H1 (cell line): Measurements from ENCODE around the gene MAPK1. TPM values are rescaled to one million over a fixed set of nuclear protein-coding genes. Genes with fewer than 3 reads are reported as not detected.

Experiments
- CTCF ChIA-PET: fragments of 300-600 bp; sonication (Branson Sonifier 250); formaldehyde crosslinking; loops from one replicate; lab custom pipeline; 2021; ENCODE audit not compliant: partially characterized antibody; lab: Charles Lee
- POLR2A ChIA-PET: fragments of 300-600 bp; sonication (Branson Sonifier 250); formaldehyde crosslinking; loops from one replicate; lab custom pipeline; 2021; ENCODE audit warnings: inconsistent platforms; ENCODE audit not compliant: partially characterized antibody; lab: Charles Lee
- DNase-seq, 2 experiments: peaks; one replicate each; pipeline versions ENCODE4 v3.0.0 to v3.0.0-alpha.2; 2010 to 2022; ENCODE audit warnings: low spot score in 2 of 2, low read depth in 1 of 2, mixed read lengths in 1 of 2
- FAIRE-seq: peaks from 2 replicates; lab custom pipeline; 2011; peaks lifted over from hg19 to GRCh38; lab: Jason Lieb, UNC
- H2AFZ ChIP-seq: 2 replicates; pipeline ENCODE4 v1.8.1; 2012; ENCODE audit warnings: low read length, inconsistent platforms
- H2AK5ac ChIP-seq: 2 replicates; pipeline ENCODE4 v1.6.1; 2013; ENCODE audit warnings: low read depth, low read length
- H2BK120ac ChIP-seq: replicated peaks from 2 replicates; pipeline ENCODE3; 2013; ENCODE audit warnings: low read depth, low read length, inconsistent platforms
- H2BK12ac ChIP-seq: 2 replicates; pipeline ENCODE4 v1.6.1; 2013; ENCODE audit warnings: low read depth, low read length
- H2BK15ac ChIP-seq: 2 replicates; pipeline ENCODE4 v1.6.1; 2013; ENCODE audit warnings: low read length
- H2BK20ac ChIP-seq: 2 replicates; pipeline ENCODE4 v1.6.1; 2013; ENCODE audit warnings: low read length
- H2BK5ac ChIP-seq: 2 replicates; pipeline ENCODE4 v1.6.1; 2013; ENCODE audit warnings: low read depth, low read length
- H3K14ac ChIP-seq: 2 replicates; pipeline ENCODE4 v1.6.1; 2013; ENCODE audit warnings: inconsistent platforms; ENCODE audit not compliant: insufficient read length
- H3K18ac ChIP-seq: 2 replicates; pipeline ENCODE4 v1.6.1; 2013; ENCODE audit warnings: low read length; ENCODE audit errors: extremely low read depth
- H3K23ac ChIP-seq: 2 replicates; pipeline ENCODE4 v1.6.1; 2013; ENCODE audit warnings: inconsistent platforms; ENCODE audit not compliant: insufficient read length
- H3K23me2 ChIP-seq: 2 replicates; pipeline ENCODE4 v1.6.1; 2013; ENCODE audit warnings: low read depth, low read length
- H3K27ac ChIP-seq: 2 replicates; pipeline ENCODE4 v1.6.1; 2011; ENCODE audit warnings: low read depth, low read length, inconsistent platforms
- H3K27me3 ChIP-seq, 4 experiments: replicated peaks in 1 of 4; 1 replicate in 1 of 4; 2 replicates in 3 of 4; pipeline versions ENCODE4 v1.6.1 to v1.8.1; 2011 to 2013; ENCODE audit warnings: low read length in 3 of 4, mild to moderate bottlenecking in 3 of 4, inconsistent platforms in 2 of 4, mixed read lengths in 2 of 4, moderate library complexity in 1 of 4; ENCODE audit not compliant: control insufficient read depth in 3 of 4, insufficient read depth in 3 of 4; ENCODE audit errors: extremely low read depth in 1 of 4
- H3K36me3 ChIP-seq, 4 experiments: 2 replicates each; pipeline versions ENCODE4 v1.6.1 to v1.8.1; 2011 to 2013; ENCODE audit warnings: mild to moderate bottlenecking in 4 of 4, low read length in 3 of 4, moderate library complexity in 2 of 4, control low read depth in 1 of 4, inconsistent platforms in 1 of 4; ENCODE audit not compliant: insufficient read depth in 4 of 4, control insufficient read depth in 2 of 4
- H3K4ac ChIP-seq: replicated peaks from 2 replicates; pipeline ENCODE3; 2013; ENCODE audit warnings: low read length, low read depth, mixed read lengths, inconsistent platforms; ENCODE audit not compliant: insufficient read length
- H3K4me1 ChIP-seq, 4 experiments: replicated peaks in 1 of 4; 1 replicate in 1 of 4; 2 replicates in 3 of 4; pipeline versions ENCODE4 v1.6.1 to v1.8.1; 2011 to 2013; ENCODE audit warnings: low read length in 3 of 4, inconsistent platforms in 2 of 4, mixed read lengths in 1 of 4; ENCODE audit not compliant: insufficient read depth in 4 of 4, control insufficient read depth in 3 of 4
- H3K4me2 ChIP-seq, 2 experiments: 2 replicates each; pipeline versions ENCODE4 v1.6.1 to v1.8.1; 2011 to 2013; ENCODE audit warnings: low read depth in 2 of 2, low read length in 2 of 2, control low read depth in 1 of 2, inconsistent platforms in 1 of 2, mild to moderate bottlenecking in 1 of 2; ENCODE audit not compliant: insufficient read depth in 1 of 2
- H3K4me3 ChIP-seq, 4 experiments: fragments of 200-600, 300-600 bp in 1 of 4; sonication (generic), shearing (Covaris generic), sonication (Bioruptor Twin) in 1 of 4; 2 replicates each; pipeline versions ENCODE4 v1.5.1 to v1.8.1; 2011 to 2016; ENCODE audit warnings: low read length in 4 of 4, low read depth in 3 of 4, control low read depth in 2 of 4, inconsistent platforms in 2 of 4, mild to moderate bottlenecking in 2 of 4, mixed read lengths in 1 of 4, moderate library complexity in 1 of 4; ENCODE audit not compliant: insufficient read depth in 2 of 4; ENCODE audit errors: extremely low read depth in 1 of 4
- H3K56ac ChIP-seq: replicated peaks from 2 replicates; pipeline ENCODE3; 2013; ENCODE audit warnings: low read depth, mild to moderate bottlenecking, mixed read lengths, low read length, inconsistent platforms; ENCODE audit not compliant: insufficient read length
- H3K79me1 ChIP-seq: 2 replicates; pipeline ENCODE4 v1.6.1; 2013; ENCODE audit warnings: low read depth, low read length, control low read depth
- H3K79me2 ChIP-seq, 2 experiments: 2 replicates each; pipeline versions ENCODE4 v1.6.1 to v1.8.1; 2012 to 2013; ENCODE audit warnings: low read length in 2 of 2, mild to moderate bottlenecking in 2 of 2, inconsistent platforms in 1 of 2; ENCODE audit not compliant: insufficient read depth in 2 of 2, control insufficient read depth in 1 of 2
- H3K9ac ChIP-seq, 4 experiments: replicated peaks in 1 of 4; 1 replicate in 1 of 4; 2 replicates in 3 of 4; pipeline versions ENCODE4 v1.6.1 to v1.8.1; 2011 to 2013; ENCODE audit warnings: low read depth in 3 of 4, low read length in 3 of 4, control low read depth in 2 of 4, mild to moderate bottlenecking in 2 of 4, moderate library complexity in 2 of 4, inconsistent platforms in 1 of 4; ENCODE audit errors: extremely low read depth in 1 of 4
- H3K9me3 ChIP-seq, 2 experiments: 2 replicates each; pipeline versions ENCODE4 v1.6.1 to v1.8.1; 2012 to 2013; ENCODE audit warnings: mild to moderate bottlenecking in 2 of 2, moderate library complexity in 2 of 2, control low read depth in 1 of 2, inconsistent platforms in 1 of 2, low read depth in 1 of 2, low read length in 1 of 2, mixed read lengths in 1 of 2; ENCODE audit not compliant: insufficient read depth in 2 of 2
- H4K20me1 ChIP-seq, 2 experiments: replicated peaks in 1 of 2; 2 replicates each; pipeline versions ENCODE3 to v1.8.1; 2011 to 2013; ENCODE audit warnings: inconsistent platforms in 2 of 2, low read length in 2 of 2, mild to moderate bottlenecking in 1 of 2; ENCODE audit not compliant: insufficient read depth in 2 of 2, control insufficient read depth in 1 of 2
- H4K5ac ChIP-seq: 2 replicates; pipeline ENCODE4 v1.6.1; 2013; ENCODE audit warnings: low read length, low read depth, mixed read lengths, inconsistent platforms; ENCODE audit not compliant: insufficient read length
- H4K8ac ChIP-seq: 2 replicates; pipeline ENCODE4 v1.8.0; 2013; ENCODE audit warnings: mild to moderate bottlenecking, moderate library complexity, low read length, inconsistent platforms; ENCODE audit not compliant: insufficient read depth; ENCODE audit errors: extremely low read depth
- H4K91ac ChIP-seq: replicated peaks from 2 replicates; pipeline ENCODE3; 2013; ENCODE audit warnings: low read length, mixed read lengths, inconsistent platforms; ENCODE audit not compliant: insufficient read length
- BACH1 ChIP-seq: IDR thresholded peaks from 2 replicates; pipeline ENCODE4 v1.6.1; 2012; ENCODE audit warnings: low read length, improper control_type of control experiment
- CHD2 ChIP-seq: IDR thresholded peaks from 2 replicates; pipeline ENCODE4 v1.6.1; 2012; ENCODE audit warnings: low read length, improper control_type of control experiment
- CTBP2 ChIP-seq: IDR thresholded peaks from 2 replicates; pipeline ENCODE4 v1.7.0; 2011; ENCODE audit warnings: borderline replicate concordance, mild to moderate bottlenecking, moderate library complexity, mixed read lengths, low read length; ENCODE audit not compliant: insufficient read depth, insufficient read length
- EP300 ChIP-seq, 2 experiments: IDR thresholded peaks; 1 replicate in 1 of 2; 2 replicates in 1 of 2; pipeline ENCODE4 v1.6.1; 2011 to 2012; ENCODE audit warnings: low read depth in 2 of 2, low read length in 2 of 2, mild to moderate bottlenecking in 2 of 2, borderline replicate concordance in 1 of 2, inconsistent platforms in 1 of 2, moderate library complexity in 1 of 2
- FOSL1 ChIP-seq: IDR thresholded peaks from 2 replicates; pipeline ENCODE4 v1.6.1; 2011; ENCODE audit warnings: mild to moderate bottlenecking, low read depth, low read length, moderate library complexity; ENCODE audit not compliant: insufficient read depth
- GABPA ChIP-seq: IDR thresholded peaks from 2 replicates; pipeline ENCODE4 v1.6.1; 2011; ENCODE audit warnings: mild to moderate bottlenecking, low read length, moderate library complexity, borderline replicate concordance; ENCODE audit not compliant: insufficient read depth
- GTF2F1 ChIP-seq: IDR thresholded peaks from 2 replicates; pipeline ENCODE4 v1.6.1; 2012; ENCODE audit warnings: low read depth, low read length, improper control_type of control experiment, borderline replicate concordance
- JUND ChIP-seq: IDR thresholded peaks from 2 replicates; pipeline ENCODE4 v1.6.1; 2011; ENCODE audit warnings: mild to moderate bottlenecking, improper control_type of control experiment, low read length
- MAFK ChIP-seq: IDR thresholded peaks from 2 replicates; pipeline ENCODE4 v1.6.1; 2012; ENCODE audit warnings: low read depth, mild to moderate bottlenecking, improper control_type of control experiment, low read length
- POLR2AphosphoS5 ChIP-seq: IDR thresholded peaks from 2 replicates; pipeline ENCODE4 v1.6.1; 2011; ENCODE audit warnings: low read depth, low read length
- RNF2 ChIP-seq: fragments of 200-900, 300-1000 bp; sonication (generic); IDR thresholded peaks from 2 replicates; pipeline ENCODE4 v1.7.1; 2016; ENCODE audit warnings: borderline replicate concordance, low read depth, mild to moderate bottlenecking, antibody characterized with exemption, low read length; ENCODE audit not compliant: poor library complexity, severe bottlenecking; ENCODE audit errors: missing control alignments
- SP1 ChIP-seq: IDR thresholded peaks from 2 replicates; pipeline ENCODE4 v1.6.1; 2011; ENCODE audit warnings: low read depth, low read length
- SRF ChIP-seq: IDR thresholded peaks from 2 replicates; pipeline ENCODE4 v1.6.1; 2011; ENCODE audit warnings: mild to moderate bottlenecking, low read depth, low read length, moderate library complexity
- WGBS, 2 experiments: shearing (Covaris generic) in 1 of 2; methylation state at CpG; one replicate each; pipeline versions ENCODE4 v1.1.6 to v1.1.7; 2013 to 2015; ENCODE audit warnings: low lambda C conversion rate in 2 of 2, mixed read lengths in 2 of 2, inconsistent platforms in 1 of 2, low coverage in 1 of 2, missing lambda C conversion rate in 1 of 2; ENCODE audit not compliant: insufficient replicate concordance in 2 of 2, insufficient coverage in 1 of 2, insufficient read length in 1 of 2; ENCODE audit errors: extremely low coverage in 1 of 2, missing lambda C conversion rate in 1 of 2; 5-methylcytosine and 5-hydroxymethylcytosine counted together
- polyA plus RNA-seq, 7 experiments: library from polyadenylated mRNA; depleted of rRNA in 3 of 7; stranded (reverse) in 5 of 7; unstranded in 2 of 7; fragments of >200 nt in 5 of 7; fragments of 200-250 nt in 2 of 7; gene quantifications; 1 replicate in 5 of 7; 2 replicates in 1 of 7; 4 replicates in 1 of 7; pipeline versions ENCODE4 v1.2.1 to v1.2.3, GENCODE V29; 2011 to 2013; ENCODE audit warnings: missing spikeins in 2 of 7, mixed read lengths in 2 of 7
- total RNA-seq: library from RNA; stranded (reverse); fragmentation: NEBNext Ultra II Directional; extraction: Animal tissue kit (Norgen Biotek cat#: 25700); gene quantifications from 2 replicates; pipeline ENCODE4 v1.2.1, GENCODE V29; 2021
- TF ChIP-seq, protein P1 (sequence below): IDR thresholded peaks from 2 replicates; pipeline ENCODE4 v1.6.1; 2012; ENCODE audit warnings: inconsistent platforms

The MAPK1 gene
- total and polyA plus RNA-seq, 2 of the 8 experiments (the other 6 are each of a cell fraction or from before 2014, with no cell fraction given): 28.1 to 101 TPM

DNA sequence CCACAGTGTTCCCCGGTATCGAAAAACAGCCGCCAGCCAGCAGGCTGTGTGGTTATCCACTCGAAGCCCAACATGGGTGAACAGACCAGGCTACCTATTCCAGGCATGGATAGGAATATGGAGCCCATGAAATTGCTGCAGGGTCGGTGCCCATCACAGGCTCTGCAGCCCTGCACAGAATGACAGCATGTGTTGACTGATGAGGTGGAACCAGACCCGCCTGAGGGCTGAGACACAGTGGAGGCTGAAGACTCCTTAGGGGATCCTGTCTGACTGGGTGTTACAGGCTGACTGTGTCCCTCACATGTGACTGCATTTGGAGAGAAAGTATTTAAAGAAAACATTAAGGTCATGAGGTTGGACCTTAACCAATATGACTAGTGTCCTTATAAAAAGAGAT lies 125.7 kb downstream of the MAPK1 start:
- WGBS, 2 experiments: 89% methylated on average over 6 of the region's 6 CpGs; no CpG with 5 or more reads in 1 of the 2 experiments
- H4K20me1 ChIP-seq: no peaks in the 10 kb centered on the region
- FAIRE-seq: no peak
- no peak for TF ChIP-seq GTF2F1
- TF ChIP-seq FOSL1: no peak
- no peak for TF ChIP-seq SP1
- no peak for TF ChIP-seq POLR2AphosphoS5
- TF ChIP-seq GABPA: no peak
- TF ChIP-seq CTBP2: no peak
- no peak for TF ChIP-seq SRF
- no peak for TF ChIP-seq RNF2
- TF ChIP-seq, protein P1, sequence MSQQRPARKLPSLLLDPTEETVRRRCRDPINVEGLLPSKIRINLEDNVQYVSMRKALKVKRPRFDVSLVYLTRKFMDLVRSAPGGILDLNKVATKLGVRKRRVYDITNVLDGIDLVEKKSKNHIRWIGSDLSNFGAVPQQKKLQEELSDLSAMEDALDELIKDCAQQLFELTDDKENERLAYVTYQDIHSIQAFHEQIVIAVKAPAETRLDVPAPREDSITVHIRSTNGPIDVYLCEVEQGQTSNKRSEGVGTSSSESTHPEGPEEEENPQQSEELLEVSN: no peak
- TF ChIP-seq MAFK: no peak
- no peak for TF ChIP-seq JUND
- TF ChIP-seq EP300 (IDR thresholded peaks at IDR 0.05; ENCODE audit: borderline replicate concordance in 1 of 2, low read depth in 2 of 2, low read length in 2 of 2): no peak
- TF ChIP-seq BACH1: no peak
- TF ChIP-seq CHD2: no peak

More for the DNA sequence above, 125.7 kb downstream of the MAPK1 start:
- Histone ChIP-seq H3K56ac (no peak overlapping the region), H2BK120ac (no peak overlapping the region), H2BK20ac (no peak overlapping the region), H2AFZ (no peak overlapping the region), H4K5ac (no peak overlapping the region), H3K4me1 (peaks cover 0 to 6% (median 0%) of the 10 kb centered on the region in 4 experiments; a peak in 1 of 7 replicates), H3K14ac (no peak overlapping the region), H3K27ac (no peak overlapping the region), H4K8ac (no peak overlapping the region), H3K4me3 (no peak overlapping the region), H3K4me2 (no peak overlapping the region), H3K9me3 (no peaks in the 10 kb centered on the region), H3K79me1 (no peaks in the 10 kb centered on the region), H2BK12ac (no peak overlapping the region), H3K23me2 (no peaks in the 10 kb centered on the region), H3K27me3 (peaks cover 0 to 10% (median 4%) of the 10 kb centered on the region in 4 experiments; a peak in 2 of 7 replicates), H2BK15ac (no peak overlapping the region), H3K9ac (no peak overlapping the region), H2BK5ac (no peak overlapping the region), H4K91ac (no peak overlapping the region), H3K79me2 (no peaks in the 10 kb centered on the region), H3K23ac (no peak overlapping the region), H3K36me3 (no peaks in the 10 kb centered on the region), H3K4ac (no peak overlapping the region), H2AK5ac (no peak overlapping the region), H3K18ac (no peak overlapping the region)
- ChIA-PET POLR2A (interaction anchor here (1.0 kb wide), 1 partner anchor 9 kb away, joined by 3 read pairs; no protein-coding TSS in a partner anchor), CTCF (no interaction called here)
- DNase-seq: no peak
